ENCODE data around the gene ZNF451.
"Not testable (repeated sequence)": the region's sequence is repeated elsewhere in the genome, so short reads cannot be mapped to it uniquely, and the experiment has no call there.

The ZNF451 gene

GRCh38 chr6:57089687-57090457 is at the start of gene ZNF451:
Gene ZNF451, plus strand, starts transcription at chr6:57090188. Its CDS starts 66 bp downstream, at chr6:57090254.
- FAIRE-seq (no peak), DNase-seq (ENCODE audit: insufficient read length, low spot score) (peak; percentile 83)

- FAIRE-seq; DNase-seq (ENCODE audit: insufficient read length, low spot score): not testable (repeated sequence)
Observed at GRCh38 chr6:57044061-57044460, 45.9 kb upstream of the ZNF451 start.

DNA sequence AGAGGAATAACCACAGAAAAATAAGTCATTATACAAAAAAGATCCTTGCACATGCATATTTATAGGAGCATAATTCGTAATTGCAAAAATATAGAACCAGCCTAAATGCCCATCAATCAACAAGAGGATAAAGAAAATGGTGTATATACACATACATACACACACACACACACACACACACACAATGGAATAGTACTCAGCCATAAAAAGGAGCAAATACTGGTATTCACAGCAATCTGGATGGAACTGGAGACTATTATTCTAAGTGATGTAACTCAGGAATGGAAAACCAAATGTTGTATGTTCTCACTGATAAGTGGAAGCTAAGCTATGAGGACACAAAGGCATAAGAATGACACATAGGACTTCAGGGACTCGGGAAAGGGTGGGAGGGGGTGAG is 45.4 kb upstream of the ZNF451 start:
- FAIRE-seq: no peak
- no peak for DNase-seq (ENCODE audit: insufficient read length, low spot score)

DNA sequence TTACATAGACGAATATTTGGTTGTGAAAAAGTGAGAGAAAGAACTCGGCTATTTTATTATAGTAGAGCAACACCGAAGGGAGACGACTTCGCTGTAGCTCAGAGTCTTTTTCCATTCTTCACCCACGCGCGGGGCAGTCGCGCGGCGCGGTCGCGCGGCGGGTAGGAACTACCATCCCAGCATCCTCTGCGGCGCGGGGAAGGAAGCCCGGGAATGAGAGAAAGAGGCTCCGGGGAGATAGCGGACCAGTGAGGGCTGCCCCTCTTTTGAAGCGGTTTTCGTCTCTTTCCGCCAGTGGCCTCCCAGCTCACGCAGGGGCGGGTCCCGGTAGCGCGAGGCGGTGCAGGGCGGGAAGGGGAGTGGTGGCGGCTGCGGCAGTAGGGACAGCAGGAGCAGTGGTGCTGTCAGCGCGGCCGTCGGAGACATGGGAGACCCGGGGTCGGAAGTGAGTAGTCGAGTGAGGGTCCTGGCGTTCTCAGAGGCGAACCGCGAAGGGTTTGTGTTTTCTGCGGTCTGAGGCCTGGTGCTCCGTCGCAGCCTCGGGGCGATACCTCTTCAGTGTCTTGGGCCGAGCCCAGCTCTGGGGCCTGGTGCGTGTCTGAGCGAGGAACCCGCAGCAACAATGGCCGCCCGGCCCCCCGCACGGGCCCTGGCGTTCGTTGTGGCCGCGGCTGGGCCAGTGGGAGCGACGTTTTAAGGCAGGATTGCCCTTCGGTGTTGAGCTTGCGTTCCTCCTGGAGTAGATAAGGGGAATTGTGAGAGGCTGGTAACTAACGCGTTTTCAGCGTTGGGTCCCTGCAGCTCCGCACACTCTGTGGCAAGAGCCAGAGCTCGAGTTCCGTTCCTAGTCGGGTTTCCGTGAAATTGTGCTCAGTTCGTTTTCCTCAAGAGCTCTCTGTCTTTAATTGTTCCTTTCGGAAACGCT is 43.4 kb upstream of the ZNF451 start, which contains the start of gene KIAA1586:
TSS of gene KIAA1586 (plus strand) at position 362 of the 925 bp plus-strand sequence. CDS start at position 425, 63 bp downstream.
- DNase-seq (ENCODE audit: insufficient read length, low spot score): peak; percentile 60
- not testable (repeated sequence) for FAIRE-seq

DNA sequence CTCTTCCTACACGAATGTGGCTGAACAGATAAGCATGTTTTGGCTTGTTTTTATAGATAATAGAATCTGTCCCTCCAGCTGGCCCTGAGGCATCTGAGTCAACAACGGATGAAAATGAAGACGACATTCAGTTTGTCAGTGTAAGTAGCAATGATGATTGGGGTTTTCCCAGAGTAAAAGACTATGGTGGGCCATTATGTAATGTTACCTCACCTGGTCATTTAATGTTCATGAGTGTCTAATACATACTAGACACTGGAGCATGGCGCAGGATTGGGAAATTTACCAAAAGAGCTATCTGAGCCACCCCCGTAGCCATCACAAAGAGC is 42.8 kb upstream of the ZNF451 start:
- DNase-seq (ENCODE audit: insufficient read length, low spot score): not testable (repeated sequence)
- FAIRE-seq: peak; percentile 98

GRCh38 chr6:57047859-57048258 is 42.1 kb upstream of the ZNF451 start:
- not testable (repeated sequence) for DNase-seq (ENCODE audit: insufficient read length, low spot score); FAIRE-seq

DNA sequence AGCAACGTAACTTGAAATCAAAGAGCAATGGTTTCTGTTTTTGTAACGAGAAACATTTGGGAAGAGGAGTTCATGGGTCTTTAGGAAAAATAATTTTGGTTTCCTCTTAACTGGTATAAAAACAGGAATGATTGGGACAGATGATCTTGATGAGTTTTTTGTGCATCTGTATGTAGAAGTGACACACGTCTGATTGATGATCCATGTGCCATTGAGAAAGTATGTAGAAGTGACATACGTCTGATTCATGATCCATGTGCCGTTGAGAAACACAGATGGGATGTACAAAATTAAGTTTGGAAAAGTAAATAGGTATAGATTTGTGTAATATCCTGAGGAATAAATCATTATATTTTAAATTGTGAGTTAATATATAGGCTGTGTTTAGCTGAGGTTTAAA is 41.4 kb upstream of the ZNF451 start:
- no peak for FAIRE-seq
- no peak for DNase-seq (ENCODE audit: insufficient read length, low spot score)

GRCh38 chr6:57063847-57064246 is 26.1 kb upstream of the ZNF451 start:
- no peak for DNase-seq (ENCODE audit: insufficient read length, low spot score)
- no peak for FAIRE-seq

- FAIRE-seq: no peak
- DNase-seq (ENCODE audit: insufficient read length, low spot score): no peak
Observed at GRCh38 chr6:57064809-57065208, 25.2 kb upstream of the ZNF451 start.

DNA sequence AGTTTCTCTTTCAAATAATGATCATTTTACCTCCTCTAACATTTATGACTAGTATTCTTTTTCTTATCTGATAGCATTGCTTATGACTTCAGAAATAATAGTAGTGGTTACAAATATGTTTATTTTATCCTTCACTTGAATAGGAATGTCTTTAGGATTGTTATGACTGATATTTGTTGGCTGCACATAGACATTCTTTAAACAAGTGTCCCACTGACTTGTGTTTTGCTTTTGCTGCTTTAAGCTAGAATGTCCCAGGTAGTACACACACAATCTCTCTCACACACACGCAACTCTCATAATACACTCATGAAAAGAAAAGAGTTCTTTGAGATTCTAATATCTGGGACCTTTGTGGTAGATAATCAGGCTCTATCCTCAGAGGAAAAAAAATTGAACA is 21.9 kb upstream of the ZNF451 start:
- no peak for DNase-seq (ENCODE audit: insufficient read length, low spot score)
- no peak for FAIRE-seq

DNA sequence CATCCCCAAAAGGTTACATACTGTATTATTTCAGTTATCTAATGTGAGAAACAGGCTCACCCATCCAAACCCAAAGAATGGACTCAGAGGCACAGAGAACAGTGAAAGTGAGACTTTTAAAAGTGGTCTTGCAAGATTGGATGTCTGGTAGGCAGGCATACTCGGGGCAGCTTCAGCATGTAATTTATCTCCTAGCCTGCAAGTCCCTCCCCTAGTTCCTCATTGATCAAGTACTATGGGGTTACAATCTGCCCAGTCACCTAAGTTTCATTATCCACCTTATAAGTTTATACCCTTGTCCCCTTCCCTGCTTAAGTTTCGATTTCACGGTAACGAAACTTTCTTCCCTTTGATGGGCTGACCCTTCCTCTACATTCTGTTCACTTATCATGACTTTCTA is 20.8 kb upstream of the ZNF451 start:
- FAIRE-seq (no peak), DNase-seq (ENCODE audit: insufficient read length, low spot score) (no peak)

GRCh38 chr6:57069920-57070331 is 20.1 kb upstream of the ZNF451 start:
- DNase-seq (ENCODE audit: insufficient read length, low spot score): no peak
- FAIRE-seq: no peak

- FAIRE-seq: no peak
- DNase-seq (ENCODE audit: insufficient read length, low spot score): no peak
Observed at GRCh38 chr6:57072108-57072507, 17.9 kb upstream of the ZNF451 start.

DNA sequence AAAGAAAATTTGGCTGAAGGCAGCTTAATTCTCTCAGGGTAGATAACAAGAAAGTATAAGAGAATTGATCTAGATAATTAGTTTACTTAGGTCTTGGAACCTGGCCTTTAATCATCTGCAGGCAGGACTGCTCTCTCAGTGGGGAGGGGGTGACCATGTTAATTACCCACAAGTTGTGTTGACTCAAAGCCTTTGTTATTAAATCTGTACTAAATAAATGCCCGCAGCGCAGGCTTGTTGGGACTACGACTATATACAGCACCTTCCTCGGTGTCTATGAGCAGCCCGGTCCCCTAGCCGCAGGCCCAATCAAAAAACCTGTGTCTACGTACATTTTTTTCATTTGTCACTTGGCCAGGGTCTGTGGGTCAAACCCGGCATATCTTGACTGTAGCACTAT is 15.6 kb upstream of the ZNF451 start:
- DNase-seq (ENCODE audit: insufficient read length, low spot score) (no peak), FAIRE-seq (no peak)

GRCh38 chr6:57075092-57075491 is 14.9 kb upstream of the ZNF451 start:
- FAIRE-seq: no peak
- DNase-seq (ENCODE audit: insufficient read length, low spot score): no peak

DNA sequence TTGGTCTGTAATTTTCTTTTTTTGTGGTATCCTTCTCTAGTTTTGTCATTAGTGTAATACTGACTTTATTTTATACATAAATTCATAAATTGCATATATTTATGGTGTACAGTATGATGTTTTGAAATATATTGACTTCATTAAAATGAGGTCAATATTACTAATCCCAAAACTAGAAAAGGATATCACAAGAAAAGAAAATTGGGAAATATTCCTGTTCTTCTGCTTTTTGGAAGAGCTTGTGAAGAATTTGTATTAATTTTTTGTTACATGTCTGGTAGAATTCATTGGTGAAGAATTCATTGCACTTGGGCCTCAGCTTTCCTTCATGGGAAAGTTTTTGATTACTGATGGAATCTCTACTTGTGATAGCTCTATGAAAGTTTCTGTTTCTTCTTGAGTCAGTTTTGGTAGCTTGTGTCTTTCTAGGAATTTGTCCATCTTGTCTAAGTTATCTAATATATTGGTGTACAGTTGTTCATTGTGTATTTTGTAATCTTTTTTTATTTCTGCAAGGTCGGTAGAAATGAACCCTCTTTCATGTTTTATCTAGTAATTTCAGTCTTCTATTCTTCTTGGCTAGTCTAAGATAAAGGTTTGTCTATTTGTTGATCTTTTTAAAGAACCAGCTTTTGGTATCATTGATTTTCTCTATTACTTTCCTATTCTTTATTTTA is 11.3 kb upstream of the ZNF451 start:
- FAIRE-seq (no peak), DNase-seq (ENCODE audit: insufficient read length, low spot score) (no peak)

- DNase-seq (ENCODE audit: insufficient read length, low spot score): no peak
Observed at GRCh38 chr6:57085471-57085870, 4.5 kb upstream of the ZNF451 start.

DNA sequence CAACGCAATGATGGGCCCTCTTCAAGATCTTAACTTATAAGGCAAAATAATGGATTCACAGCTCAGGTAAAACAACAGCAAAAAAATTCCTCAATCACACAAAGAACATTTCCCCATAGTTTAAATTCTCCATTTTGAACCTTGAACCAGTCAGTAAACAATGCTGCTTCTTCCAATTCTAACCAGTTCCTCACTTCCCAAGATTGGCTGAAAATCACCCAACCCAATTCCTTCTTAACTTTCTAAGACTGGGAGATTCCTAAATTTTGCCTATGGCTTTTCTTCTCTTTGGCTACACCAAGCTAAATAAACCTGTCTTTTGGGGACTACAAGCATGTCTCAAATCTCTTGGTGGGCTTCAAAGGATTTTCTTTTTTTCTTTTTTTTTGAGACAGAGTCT is 3.1 kb upstream of the ZNF451 start:
- no peak for FAIRE-seq
- no peak for DNase-seq (ENCODE audit: insufficient read length, low spot score)

More at GRCh38 chr6:57085471-57085870, 4.5 kb upstream of the ZNF451 start:
- no peak for FAIRE-seq

DNA sequence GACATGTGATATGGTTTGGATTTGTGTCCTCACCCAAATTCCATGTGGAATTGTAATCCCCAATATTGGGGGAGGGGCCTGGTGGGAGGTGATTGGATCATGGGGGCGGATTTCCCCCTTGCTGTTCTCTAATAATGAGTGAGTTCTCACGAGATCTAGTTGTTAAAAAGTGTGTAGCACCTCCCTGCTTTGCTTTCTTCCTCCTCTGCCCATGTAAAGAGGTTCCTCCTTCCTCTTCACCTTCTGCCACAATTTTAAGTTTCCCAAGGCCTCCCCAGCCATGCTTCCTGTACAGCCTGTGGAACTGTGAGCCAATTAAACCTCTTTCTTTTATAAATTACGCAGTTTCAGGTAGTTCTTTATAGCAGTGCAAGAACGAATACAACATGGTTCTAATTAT is 2.1 kb upstream of the ZNF451 start:
- FAIRE-seq (no peak), DNase-seq (ENCODE audit: insufficient read length, low spot score) (no peak)

DNA sequence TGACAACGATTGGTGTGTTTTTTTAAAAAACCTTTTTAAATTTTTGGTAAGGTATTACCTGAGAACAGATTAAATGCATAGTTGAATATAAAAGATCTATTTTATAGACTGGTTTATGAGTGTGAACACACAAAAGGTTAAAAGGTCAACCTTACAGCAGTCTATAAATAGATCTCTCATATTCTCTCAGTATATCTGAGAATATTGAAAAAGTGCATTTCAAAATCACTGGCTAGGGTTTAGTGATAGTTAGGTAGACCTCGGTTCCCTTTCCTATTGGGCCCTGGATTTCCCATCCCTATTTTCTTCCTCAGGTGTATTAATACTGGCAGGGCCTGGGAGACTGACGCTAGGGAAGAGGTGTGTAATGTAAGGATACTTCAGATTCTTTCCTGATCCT is 723 bp upstream of the ZNF451 start:
- FAIRE-seq (no peak), DNase-seq (ENCODE audit: insufficient read length, low spot score) (no peak)

GRCh38 chr6:57090458-57091067 is 575 bp downstream of the ZNF451 start:
- not testable (repeated sequence) for DNase-seq (ENCODE audit: insufficient read length, low spot score); FAIRE-seq

Data from GM19239 (cell line).